PC-9 (cell line): ENCODE measurements around the gene MRPL21.

Experiments
- CTCF ChIP-seq: fragments of 200-600 bp; sonication (generic); conservative IDR thresholded peaks from 2 replicates; pipeline ENCODE4 v1.6.1; 2017; ENCODE audit warnings: mixed run types, antibody characterized with exemption, mild to moderate bottlenecking, moderate library complexity
- EZH2 ChIP-seq: fragments of 200-600 bp; sonication (generic); IDR thresholded peaks from 2 replicates; pipeline ENCODE4 v1.8.0; 2017; ENCODE audit warnings: antibody characterized with exemption, low read depth

GRCh38 chr11:68880851-68881250 is 22.8 kb downstream of the MRPL21 start:
- TF ChIP-seq CTCF = no peak
- TF ChIP-seq EZH2 = no peak
